Measurements from ENCODE around the gene PRKCH. TPM values are rescaled to one million over a fixed set of nuclear protein-coding genes. Genes with fewer than 3 reads are reported as not detected.

PRKCH gene
- total RNA-seq, 2 experiments from 2014 or later, result 318 to 343 TPM

- Mint-ChIP-seq H3K9me3 (ENCODE audit: insufficient read depth) (no peaks in the 10 kb centered on the region), H3K4me1 (ENCODE audit: low read depth) (peaks cover 83% of the 10 kb centered on the region), H3K27ac (peak overlapping the region; percentile 75), H3K36me3 (ENCODE audit: low read depth) (peaks cover 78% of the 10 kb centered on the region), H3K27me3 (ENCODE audit: low read depth) (no peaks in the 10 kb centered on the region), H3K4me3 (no peak overlapping the region)
- DNase-seq (no peak), ATAC-seq (no peak)
- ChIA-PET CTCF (interaction anchor here (0.6 to 3.2 kb wide), 7 partner anchors 8 to 365 kb away, joined by 3 to 14 read pairs (median 4); no protein-coding TSS in a partner anchor), POLR2A (interaction anchor here (1.2 kb wide), 2 partner anchors 34 to 183 kb away, joined by 3 read pairs; partner anchors contain the start of gene HIF1A)
Measured at GRCh38 chr14:61512026-61512834, 190.9 kb downstream of the PRKCH start.

GRCh38 chr14:61513986-61514830, 192.8 kb downstream of the PRKCH start:
- ChIA-PET POLR2A (no interaction called here), CTCF (interaction anchor here (1.2 kb wide), 1 partner anchor 216 kb away, joined by 3 read pairs; no protein-coding TSS in a partner anchor)
- Mint-ChIP-seq H3K36me3 (ENCODE audit: low read depth) (peaks cover 77% of the 10 kb centered on the region), H3K27me3 (ENCODE audit: low read depth) (no peaks in the 10 kb centered on the region), H3K4me1 (ENCODE audit: low read depth) (peaks cover 81% of the 10 kb centered on the region), H3K9me3 (ENCODE audit: insufficient read depth) (no peaks in the 10 kb centered on the region), H3K27ac (peak overlapping the region; percentile 60), H3K4me3 (no peak overlapping the region)
- DNase-seq (no peak), ATAC-seq (no peak)

- DNase-seq (no peak), ATAC-seq (no peak)
- H3K4me3 Mint-ChIP-seq, result no peak overlapping the region
- no peaks in the 10 kb centered on the region for H3K27me3 Mint-ChIP-seq (ENCODE audit: low read depth)
- ChIA-PET POLR2A (no interaction called here), CTCF (interaction anchor here (1.0 kb wide), 1 partner anchor 38 kb away, joined by 4 read pairs; no protein-coding TSS in a partner anchor)
- H3K4me1 Mint-ChIP-seq (ENCODE audit: low read depth), result peaks cover 81% of the 10 kb centered on the region
- H3K27ac Mint-ChIP-seq, result no peak overlapping the region
- H3K36me3 Mint-ChIP-seq (ENCODE audit: low read depth), result peaks cover 78% of the 10 kb centered on the region
- H3K9me3 Mint-ChIP-seq (ENCODE audit: insufficient read depth), result no peaks in the 10 kb centered on the region
Measured at GRCh38 chr14:61514927-61515326, 193.5 kb downstream of the PRKCH start.

- ChIA-PET CTCF (interaction anchor here (1.0 kb wide), 1 partner anchor 39 kb away, joined by 4 read pairs; no protein-coding TSS in a partner anchor), POLR2A (no interaction called here)
- H3K4me3 Mint-ChIP-seq, result no peak overlapping the region
- ATAC-seq, result no peak
- peak overlapping the region; percentile 29 for H3K27ac Mint-ChIP-seq
- H3K27me3 Mint-ChIP-seq (ENCODE audit: low read depth), result no peaks in the 10 kb centered on the region
- peaks cover 79% of the 10 kb centered on the region for H3K36me3 Mint-ChIP-seq (ENCODE audit: low read depth)
- no peak for DNase-seq
- H3K9me3 Mint-ChIP-seq (ENCODE audit: insufficient read depth), result no peaks in the 10 kb centered on the region
- H3K4me1 Mint-ChIP-seq (ENCODE audit: low read depth), result peaks cover 80% of the 10 kb centered on the region
Measured at GRCh38 chr14:61515436-61516117, 194.2 kb downstream of the PRKCH start.

GRCh38 chr14:61516118-61516743, 194.9 kb downstream of the PRKCH start:
- DNase-seq (no peak), ATAC-seq (no peak)
- ChIA-PET POLR2A (no interaction called here), CTCF (no interaction called here)
- Mint-ChIP-seq H3K9me3 (ENCODE audit: insufficient read depth) (no peaks in the 10 kb centered on the region), H3K4me1 (ENCODE audit: low read depth) (peaks cover 74% of the 10 kb centered on the region), H3K27me3 (ENCODE audit: low read depth) (no peaks in the 10 kb centered on the region), H3K36me3 (ENCODE audit: low read depth) (peaks cover 77% of the 10 kb centered on the region), H3K4me3 (no peak overlapping the region), H3K27ac (peak overlapping the region; percentile 29)

- Mint-ChIP-seq H3K4me3 (no peak overlapping the region), H3K36me3 (ENCODE audit: low read depth) (peaks cover 82% of the 10 kb centered on the region), H3K27me3 (ENCODE audit: low read depth) (no peaks in the 10 kb centered on the region), H3K9me3 (ENCODE audit: insufficient read depth) (no peaks in the 10 kb centered on the region), H3K4me1 (ENCODE audit: low read depth) (peaks cover 72% of the 10 kb centered on the region), H3K27ac (peak overlapping the region; percentile 66)
- POLR2A ChIA-PET, result no interaction called here
- DNase-seq (no peak), ATAC-seq (peak; percentile 13)
- CTCF ChIA-PET, result no interaction called here
Measured at GRCh38 chr14:61516964-61517653, 195.7 kb downstream of the PRKCH start.

GRCh38 chr14:61517911-61518384, 196.6 kb downstream of the PRKCH start:
- Mint-ChIP-seq H3K9me3 (ENCODE audit: insufficient read depth) (no peaks in the 10 kb centered on the region), H3K4me1 (ENCODE audit: low read depth) (peaks cover 75% of the 10 kb centered on the region), H3K4me3 (no peak overlapping the region), H3K36me3 (ENCODE audit: low read depth) (peaks cover 85% of the 10 kb centered on the region), H3K27ac (peak overlapping the region; percentile 66), H3K27me3 (ENCODE audit: low read depth) (no peaks in the 10 kb centered on the region)
- no peak for ATAC-seq
- no peak for DNase-seq
- ChIA-PET POLR2A (no interaction called here), CTCF (interaction anchor here (1.1 kb wide), 1 partner anchor 319 kb away, joined by 3 read pairs; no protein-coding TSS in a partner anchor)

GRCh38 chr14:61518403-61518802, 197.0 kb downstream of the PRKCH start:
- Mint-ChIP-seq H3K27ac (peak overlapping the region; percentile 66), H3K4me3 (no peak overlapping the region), H3K4me1 (ENCODE audit: low read depth) (peaks cover 76% of the 10 kb centered on the region), H3K36me3 (ENCODE audit: low read depth) (peaks cover 84% of the 10 kb centered on the region), H3K9me3 (ENCODE audit: insufficient read depth) (no peaks in the 10 kb centered on the region), H3K27me3 (ENCODE audit: low read depth) (no peaks in the 10 kb centered on the region)
- ATAC-seq (no peak), DNase-seq (no peak)
- ChIA-PET POLR2A (no interaction called here), CTCF (interaction anchor here (1.1 kb wide), 1 partner anchor 318 kb away, joined by 3 read pairs; no protein-coding TSS in a partner anchor)

- peaks cover 81% of the 10 kb centered on the region for H3K36me3 Mint-ChIP-seq (ENCODE audit: low read depth)
- H3K4me3 Mint-ChIP-seq, result no peak overlapping the region
- DNase-seq (no peak), ATAC-seq (no peak)
- H3K27ac Mint-ChIP-seq, result no peak overlapping the region
- CTCF ChIA-PET, result interaction anchor here (0.7 to 1.6 kb wide), 3 partner anchors 71 to 319 kb away, joined by 3 to 5 read pairs (median 3); no protein-coding TSS in a partner anchor
- no peaks in the 10 kb centered on the region for H3K27me3 Mint-ChIP-seq (ENCODE audit: low read depth)
- POLR2A ChIA-PET, result no interaction called here
- no peaks in the 10 kb centered on the region for H3K9me3 Mint-ChIP-seq (ENCODE audit: insufficient read depth)
- peaks cover 83% of the 10 kb centered on the region for H3K4me1 Mint-ChIP-seq (ENCODE audit: low read depth)
Measured at GRCh38 chr14:61519106-61519505, 197.7 kb downstream of the PRKCH start.

- DNase-seq, result no peak
- ATAC-seq, result no peak
- peaks cover 84% of the 10 kb centered on the region for H3K4me1 Mint-ChIP-seq (ENCODE audit: low read depth)
- H3K4me3 Mint-ChIP-seq, result no peak overlapping the region
- CTCF ChIA-PET, result interaction anchor here (0.7 to 1.6 kb wide), 3 partner anchors 71 to 318 kb away, joined by 3 to 5 read pairs (median 3); no protein-coding TSS in a partner anchor
- peaks cover 81% of the 10 kb centered on the region for H3K36me3 Mint-ChIP-seq (ENCODE audit: low read depth)
- H3K9me3 Mint-ChIP-seq (ENCODE audit: insufficient read depth), result no peaks in the 10 kb centered on the region
- POLR2A ChIA-PET, result no interaction called here
- H3K27ac Mint-ChIP-seq, result no peak overlapping the region
- H3K27me3 Mint-ChIP-seq (ENCODE audit: low read depth), result no peaks in the 10 kb centered on the region
Measured at GRCh38 chr14:61519735-61520134, 198.4 kb downstream of the PRKCH start.
